Breast epithelium (tissue), 4 donors: ENCODE data around the gene BACE2. TPM values are rescaled to one million over a fixed set of nuclear protein-coding genes. Genes with fewer than 3 reads are reported as not detected.

ENCODE experiments used
- DNase-seq, 2 donors: peaks; one replicate each; pipeline ENCODE4 v3.0.0-alpha.2; 2019; ENCODE audit warnings: low spot score in 2 of 2
- H3K27ac ChIP-seq, 2 donors: fragments of 200-600 bp; sonication (generic) in 1 of 2; one replicate each; pipeline ENCODE4 v1.5.1; 2016 to 2019; ENCODE audit warnings: mild to moderate bottlenecking in 1 of 2
- H3K27me3 ChIP-seq, 2 donors: fragments of 200-600 bp; sonication (generic) in 1 of 2; one replicate each; pipeline versions ENCODE4 v1.5.1 to v1.6.0; 2017 to 2019; ENCODE audit warnings: control low read depth in 1 of 2, mild to moderate bottlenecking in 1 of 2
- H3K36me3 ChIP-seq: fragments of 200-600 bp; one replicate; pipeline ENCODE4 v1.5.1; 2019
- H3K4me1 ChIP-seq, 2 donors: fragments of 200-600 bp; sonication (generic); one replicate each; pipeline ENCODE4 v1.5.1; 2016 to 2019; ENCODE audit warnings: control low read depth in 1 of 2
- H3K4me3 ChIP-seq, 3 donors: fragments of 200-600 bp; sonication (generic); 1 replicate in 2 of 3; 2 replicates in 1 of 3; pipeline ENCODE4 v1.5.1; 2016 to 2019; ENCODE audit warnings: mild to moderate bottlenecking in 3 of 3, moderate library complexity in 2 of 3
- H3K9me3 ChIP-seq, 2 donors: fragments of 200-600 bp; sonication (generic) in 1 of 2; one replicate each; pipeline ENCODE4 v1.5.1; 2016 to 2019; ENCODE audit warnings: control low read depth in 1 of 2
- POLR2A ChIP-seq: fragments of 450-650 bp; IDR thresholded peaks from one replicate; pipeline ENCODE4 v1.6.1; 2016; ENCODE audit warnings: antibody characterized with exemption, mild to moderate bottlenecking, moderate library complexity
- POLR2AphosphoS5 ChIP-seq, 3 donors: sonication (generic); formaldehyde crosslinking; IDR thresholded peaks; one replicate each; pipeline ENCODE4 v1.6.1; 2017; ENCODE audit warnings: antibody characterized with exemption in 3 of 3
- intact Hi-C: fragments of 100-400 bp; cut with DNase I; formaldehyde crosslinking; loops from one replicate; pipeline ENCODE4 v1.15.1; 2023; ENCODE audit warnings: low total_unique reads
- total RNA-seq, 3 donors: library from RNA; depleted of rRNA; stranded (reverse); fragments of >200 nt; gene quantifications; one replicate each; pipeline ENCODE4 v1.1.0, GENCODE V29; 2016
- TF ChIP-seq, protein P1 (sequence below), 3 donors: fragments of 450-650 bp; IDR thresholded peaks; one replicate each; pipeline ENCODE4 v1.5.1; 2016 to 2017; ENCODE audit warnings: antibody characterized with exemption in 3 of 3, mild to moderate bottlenecking in 3 of 3, moderate library complexity in 3 of 3

Gene BACE2
- total RNA-seq, 3 donors from 2014 or later, result 26.9 to 94.4 (median 67.5) TPM

DNA sequence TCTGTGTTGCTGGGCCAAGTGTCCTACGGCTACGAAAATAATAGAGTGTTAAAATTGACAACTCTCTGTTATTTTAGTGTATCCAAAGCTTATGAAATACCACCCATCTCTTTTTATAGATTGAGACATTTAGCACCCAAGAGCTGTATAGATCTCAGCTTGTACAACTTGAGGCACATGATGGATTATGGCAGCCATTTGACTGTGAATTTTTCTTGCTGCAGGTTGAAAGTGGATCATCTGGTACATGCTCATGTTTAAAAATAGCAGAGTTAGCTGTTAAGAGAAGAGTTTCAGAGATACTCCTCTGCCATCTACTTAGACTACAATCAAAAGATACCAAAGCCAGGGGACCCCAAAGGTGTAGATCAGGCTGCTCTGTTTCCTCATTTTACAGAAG, 99.4 kb downstream of the BACE2 start:
- Histone ChIP-seq H3K9me3 (peaks cover 0 to 8% of the 10 kb centered on the region in 2 donors), H3K27ac (no peak overlapping the region), H3K27me3 (no peaks in the 10 kb centered on the region), H3K36me3 (no peaks in the 10 kb centered on the region), H3K4me3 (no peak overlapping the region), H3K4me1 (no peaks in the 10 kb centered on the region)
- intact Hi-C loops, result no loop called here
- no peak for DNase-seq
- TF ChIP-seq POLR2A (no peak), POLR2AphosphoS5 (IDR thresholded peaks at IDR 0.05) (no peak)
- TF ChIP-seq, protein P1, sequence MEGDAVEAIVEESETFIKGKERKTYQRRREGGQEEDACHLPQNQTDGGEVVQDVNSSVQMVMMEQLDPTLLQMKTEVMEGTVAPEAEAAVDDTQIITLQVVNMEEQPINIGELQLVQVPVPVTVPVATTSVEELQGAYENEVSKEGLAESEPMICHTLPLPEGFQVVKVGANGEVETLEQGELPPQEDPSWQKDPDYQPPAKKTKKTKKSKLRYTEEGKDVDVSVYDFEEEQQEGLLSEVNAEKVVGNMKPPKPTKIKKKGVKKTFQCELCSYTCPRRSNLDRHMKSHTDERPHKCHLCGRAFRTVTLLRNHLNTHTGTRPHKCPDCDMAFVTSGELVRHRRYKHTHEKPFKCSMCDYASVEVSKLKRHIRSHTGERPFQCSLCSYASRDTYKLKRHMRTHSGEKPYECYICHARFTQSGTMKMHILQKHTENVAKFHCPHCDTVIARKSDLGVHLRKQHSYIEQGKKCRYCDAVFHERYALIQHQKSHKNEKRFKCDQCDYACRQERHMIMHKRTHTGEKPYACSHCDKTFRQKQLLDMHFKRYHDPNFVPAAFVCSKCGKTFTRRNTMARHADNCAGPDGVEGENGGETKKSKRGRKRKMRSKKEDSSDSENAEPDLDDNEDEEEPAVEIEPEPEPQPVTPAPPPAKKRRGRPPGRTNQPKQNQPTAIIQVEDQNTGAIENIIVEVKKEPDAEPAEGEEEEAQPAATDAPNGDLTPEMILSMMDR (IDR thresholded peaks at IDR 0.05), result no peak

GRCh38 chr21:41269535-41269934, 101.6 kb downstream of the BACE2 start:
- Histone ChIP-seq H3K27ac (no peak overlapping the region), H3K36me3 (no peaks in the 10 kb centered on the region), H3K27me3 (no peaks in the 10 kb centered on the region), H3K9me3 (peaks cover 0 to 11% of the 10 kb centered on the region in 2 donors), H3K4me3 (no peak overlapping the region), H3K4me1 (no peaks in the 10 kb centered on the region)
- DNase-seq, result no peak
- intact Hi-C loops, result no loop called here
- TF ChIP-seq POLR2A, result no peak

DNA sequence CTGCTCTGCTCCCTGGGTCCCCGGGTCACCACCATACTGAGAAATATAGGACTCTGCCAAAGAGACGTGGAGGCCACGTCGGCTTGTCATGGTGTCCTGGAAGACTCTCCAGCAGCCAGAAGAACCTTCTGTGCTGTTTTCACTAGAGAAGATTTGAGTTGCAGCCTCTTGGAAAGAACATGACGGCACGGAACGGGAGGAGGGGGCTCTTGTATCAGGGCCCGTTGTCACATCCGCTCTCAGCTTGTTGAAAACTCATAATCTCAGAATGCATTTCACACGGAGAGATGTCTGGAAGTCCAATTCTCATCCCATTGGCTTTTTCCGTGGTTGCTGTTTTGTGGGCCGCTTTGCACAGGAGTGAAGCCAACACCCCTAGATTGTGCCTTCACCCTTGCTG, 109.2 kb downstream of the BACE2 start:
- TF ChIP-seq, protein P1 (IDR thresholded peaks at IDR 0.05), result no peak
- TF ChIP-seq POLR2A (no peak), POLR2AphosphoS5 (IDR thresholded peaks at IDR 0.05) (no peak)
- no peak for DNase-seq
- Histone ChIP-seq H3K4me3 (no peak overlapping the region), H3K4me1 (no peaks in the 10 kb centered on the region), H3K9me3 (peaks cover 0 to 5% of the 10 kb centered on the region in 2 donors), H3K27me3 (no peaks in the 10 kb centered on the region), H3K27ac (no peak overlapping the region), H3K36me3 (no peaks in the 10 kb centered on the region)
- intact Hi-C loops, result no loop called here

GRCh38 chr21:41277846-41278245, 109.9 kb downstream of the BACE2 start:
- H3K4me1 ChIP-seq, result no peaks in the 10 kb centered on the region
- H3K4me3 ChIP-seq, result no peak overlapping the region
- TF ChIP-seq, protein P1 (IDR thresholded peaks at IDR 0.05), result no peak
- no peak for TF ChIP-seq POLR2A
- TF ChIP-seq POLR2AphosphoS5 (IDR thresholded peaks at IDR 0.05), result no peak
- H3K36me3 ChIP-seq, result no peaks in the 10 kb centered on the region
- peaks cover 0 to 3% of the 10 kb centered on the region in 2 donors for H3K27me3 ChIP-seq
- H3K9me3 ChIP-seq, result no peaks in the 10 kb centered on the region
- intact Hi-C loops, result no loop called here
- DNase-seq, result no peak
- no peak overlapping the region for H3K27ac ChIP-seq

DNA sequence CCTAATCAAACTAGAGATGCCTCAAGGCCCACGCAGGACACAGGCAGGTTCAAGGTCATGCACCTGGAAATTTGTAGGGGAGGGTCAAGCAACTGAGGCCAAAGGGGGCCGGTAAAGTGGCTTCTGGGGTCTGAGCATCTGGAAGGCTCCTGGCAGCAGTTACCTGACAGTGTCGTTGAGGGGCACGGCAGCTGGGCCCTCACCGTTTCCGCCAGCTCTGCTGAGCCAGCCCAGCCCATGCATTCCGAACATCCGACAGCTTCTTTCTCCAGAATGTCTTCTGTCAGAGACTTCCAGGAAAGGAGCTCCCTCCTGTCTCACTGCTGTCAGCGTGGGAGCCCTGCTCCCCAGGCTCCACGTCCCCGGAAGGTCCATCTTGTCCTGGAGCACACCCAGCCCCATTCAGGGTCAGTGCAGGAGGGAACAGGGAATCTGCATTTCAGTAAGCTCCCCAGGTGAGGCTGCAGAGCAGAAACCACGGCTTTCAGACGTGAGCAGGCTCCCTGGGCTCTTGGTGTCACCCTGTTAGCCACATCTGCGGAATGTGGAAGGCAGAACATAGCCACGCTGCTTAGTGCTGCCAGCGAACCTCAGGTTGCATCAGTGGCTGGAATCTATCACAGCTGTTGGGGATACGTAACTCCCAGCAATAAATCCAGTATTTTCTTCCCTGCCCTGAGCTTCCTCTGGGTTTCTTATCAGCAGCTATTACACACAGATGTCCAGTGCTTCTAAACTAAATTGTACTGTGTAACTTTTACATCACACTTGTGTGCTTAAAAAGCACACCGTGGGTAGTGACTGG, 112.4 kb downstream of the BACE2 start:
- no peak for DNase-seq
- Histone ChIP-seq H3K9me3 (no peaks in the 10 kb centered on the region), H3K36me3 (no peaks in the 10 kb centered on the region), H3K27me3 (peaks cover 0 to 6% of the 10 kb centered on the region in 2 donors), H3K4me1 (no peaks in the 10 kb centered on the region), H3K27ac (no peak overlapping the region), H3K4me3 (no peak overlapping the region)
- intact Hi-C loops, result no loop called here
- TF ChIP-seq POLR2AphosphoS5 (IDR thresholded peaks at IDR 0.05), result no peak

- intact Hi-C loops, result no loop called here
- no peaks in the 10 kb centered on the region for H3K36me3 ChIP-seq
These were observed 114.5 kb downstream of the BACE2 start for GRCh38 chr21:41282412-41282811.

More at GRCh38 chr21:41282412-41282811, 114.5 kb downstream of the BACE2 start:
- TF ChIP-seq, protein P1 (IDR thresholded peaks at IDR 0.05), result no peak
- no peak for TF ChIP-seq POLR2A
- H3K27me3 ChIP-seq, result peaks cover 0 to 6% of the 10 kb centered on the region in 2 donors
- no peak overlapping the region for H3K27ac ChIP-seq
- no peaks in the 10 kb centered on the region for H3K4me1 ChIP-seq
- no peak overlapping the region for H3K4me3 ChIP-seq
- no peaks in the 10 kb centered on the region for H3K9me3 ChIP-seq
- no peak for DNase-seq
